Stimulated activated CD4-positive, alpha-beta T cell treated with anti-CD3 and anti-CD28 coated beads, Interleukin-1b, Interleukin-23, amount 100 ng/mL, for 1 hour (primary cell): ENCODE results near the gene MTUS2.

Experiments
- DNase-seq, 2 donors: peaks; one replicate each; pipeline ENCODE4 v3.0.0-alpha.2; 2020; ENCODE audit warnings: low read depth in 2 of 2

Gene MTUS2

GRCh38 chr13:29484796-29485195, 664.7 kb downstream of the MTUS2 start:
- no peak for DNase-seq

GRCh38 chr13:29486551-29486950, 666.4 kb downstream of the MTUS2 start:
- DNase-seq: no peak

- no peak for DNase-seq
Observed at GRCh38 chr13:29487466-29488454, 667.6 kb downstream of the MTUS2 start.

- no peak for DNase-seq
Observed at GRCh38 chr13:29489650-29490560, 669.8 kb downstream of the MTUS2 start.

- no peak for DNase-seq
Observed at GRCh38 chr13:29490561-29490885, 670.4 kb downstream of the MTUS2 start.

- no peak for DNase-seq
Observed at GRCh38 chr13:29491248-29491647, 671.1 kb downstream of the MTUS2 start.

- no peak for DNase-seq
Observed at GRCh38 chr13:29493796-29494195, 673.7 kb downstream of the MTUS2 start.

- DNase-seq: no peak
Observed at GRCh38 chr13:29494520-29494919, 674.4 kb downstream of the MTUS2 start.

- DNase-seq: no peak
Observed at GRCh38 chr13:29496241-29496712, 676.1 kb downstream of the MTUS2 start.

- no peak for DNase-seq
Observed at GRCh38 chr13:29497137-29497654, 677.1 kb downstream of the MTUS2 start.

- no peak for DNase-seq
Observed at GRCh38 chr13:29498426-29499040, 678.4 kb downstream of the MTUS2 start.

- DNase-seq: no peak
Observed at GRCh38 chr13:29499506-29500165, 679.5 kb downstream of the MTUS2 start.

- DNase-seq: no peak
Observed at GRCh38 chr13:29500386-29500785, 680.2 kb downstream of the MTUS2 start.

- DNase-seq: no peak
Observed at GRCh38 chr13:29501674-29502073, 681.5 kb downstream of the MTUS2 start.

- DNase-seq: no peak
Observed at GRCh38 chr13:29502391-29503008, 682.4 kb downstream of the MTUS2 start.

GRCh38 chr13:29503041-29503837, 683.1 kb downstream of the MTUS2 start:
- DNase-seq: no peak

GRCh38 chr13:29504691-29505090, 684.6 kb downstream of the MTUS2 start:
- DNase-seq: no peak

- DNase-seq: no peak
Observed at GRCh38 chr13:29505511-29505910, 685.4 kb downstream of the MTUS2 start.

- DNase-seq: no peak
Observed at GRCh38 chr13:29505950-29506349, 685.8 kb downstream of the MTUS2 start.

GRCh38 chr13:29507356-29507755, 687.2 kb downstream of the MTUS2 start:
- no peak for DNase-seq
